ENCODE data around the gene PAQR5. TPM values are rescaled to one million over a fixed set of nuclear protein-coding genes. Genes with fewer than 3 reads are reported as not detected.
"Not testable (repeated sequence)": the region's sequence is repeated elsewhere in the genome, so short reads cannot be mapped to it uniquely, and the experiment has no call there.

The PAQR5 gene
- total RNA-seq, 1 donor from 2014 or later: 0.15 TPM

DNA sequence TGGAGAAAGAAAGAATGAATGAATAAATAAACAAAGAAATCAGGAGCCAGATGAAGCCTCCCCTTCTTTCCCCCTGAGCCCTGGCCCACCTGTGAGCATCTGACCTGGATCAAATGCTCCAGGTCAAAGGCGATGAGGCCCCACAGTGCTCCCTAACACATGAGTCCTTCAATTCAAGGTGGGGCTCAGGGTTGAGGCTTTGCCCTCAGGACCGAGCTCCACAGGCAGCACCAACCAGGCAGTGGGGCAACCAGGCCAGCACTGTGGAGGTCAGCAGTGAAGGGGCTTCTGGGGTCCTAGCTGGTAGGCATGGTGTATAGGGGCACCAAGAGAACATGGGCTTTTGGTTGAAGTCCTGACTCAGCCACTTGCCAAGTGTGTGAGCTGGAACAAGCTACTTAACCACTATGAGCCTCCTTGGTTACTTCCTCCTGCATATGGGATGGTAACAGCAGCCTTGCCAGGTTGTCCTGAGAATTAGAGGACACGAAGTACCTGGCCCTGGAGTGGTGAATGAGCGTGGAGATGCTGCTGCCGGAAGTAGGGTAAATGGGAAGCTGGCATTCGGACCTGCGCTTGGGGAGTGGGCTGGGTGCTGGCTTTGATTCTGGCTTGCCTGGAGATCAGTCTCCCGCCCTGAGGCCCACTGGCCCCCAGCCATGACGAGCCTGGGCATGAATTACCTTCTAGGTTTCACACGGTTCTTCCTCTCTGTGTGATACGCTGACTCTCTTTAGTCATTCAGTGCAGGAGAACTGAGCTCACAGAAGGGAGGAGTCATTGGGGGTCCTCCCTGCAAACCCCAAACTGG, 10.0 kb upstream of the PAQR5 start:
- DNase-seq (ENCODE audit: low spot score): no peak
- Mint-ChIP-seq H3K4me1 (ENCODE audit: unreplicated experiment) (no peaks in the 10 kb centered on the region), H3K4me3 (ENCODE audit: unreplicated experiment) (no peak overlapping the region), H3K27me3 (ENCODE audit: unreplicated experiment) (peaks cover 5% of the 10 kb centered on the region), H3K27ac (ENCODE audit: unreplicated experiment) (no peak overlapping the region), H3K36me3 (ENCODE audit: low read depth, unreplicated experiment) (no peaks in the 10 kb centered on the region), H3K9me3 (ENCODE audit: unreplicated experiment) (no peaks in the 10 kb centered on the region)
- TF ChIP-seq, protein P1, sequence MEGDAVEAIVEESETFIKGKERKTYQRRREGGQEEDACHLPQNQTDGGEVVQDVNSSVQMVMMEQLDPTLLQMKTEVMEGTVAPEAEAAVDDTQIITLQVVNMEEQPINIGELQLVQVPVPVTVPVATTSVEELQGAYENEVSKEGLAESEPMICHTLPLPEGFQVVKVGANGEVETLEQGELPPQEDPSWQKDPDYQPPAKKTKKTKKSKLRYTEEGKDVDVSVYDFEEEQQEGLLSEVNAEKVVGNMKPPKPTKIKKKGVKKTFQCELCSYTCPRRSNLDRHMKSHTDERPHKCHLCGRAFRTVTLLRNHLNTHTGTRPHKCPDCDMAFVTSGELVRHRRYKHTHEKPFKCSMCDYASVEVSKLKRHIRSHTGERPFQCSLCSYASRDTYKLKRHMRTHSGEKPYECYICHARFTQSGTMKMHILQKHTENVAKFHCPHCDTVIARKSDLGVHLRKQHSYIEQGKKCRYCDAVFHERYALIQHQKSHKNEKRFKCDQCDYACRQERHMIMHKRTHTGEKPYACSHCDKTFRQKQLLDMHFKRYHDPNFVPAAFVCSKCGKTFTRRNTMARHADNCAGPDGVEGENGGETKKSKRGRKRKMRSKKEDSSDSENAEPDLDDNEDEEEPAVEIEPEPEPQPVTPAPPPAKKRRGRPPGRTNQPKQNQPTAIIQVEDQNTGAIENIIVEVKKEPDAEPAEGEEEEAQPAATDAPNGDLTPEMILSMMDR (IDR thresholded peaks at IDR 0.05; ENCODE audit: unreplicated experiment): no peak

DNA sequence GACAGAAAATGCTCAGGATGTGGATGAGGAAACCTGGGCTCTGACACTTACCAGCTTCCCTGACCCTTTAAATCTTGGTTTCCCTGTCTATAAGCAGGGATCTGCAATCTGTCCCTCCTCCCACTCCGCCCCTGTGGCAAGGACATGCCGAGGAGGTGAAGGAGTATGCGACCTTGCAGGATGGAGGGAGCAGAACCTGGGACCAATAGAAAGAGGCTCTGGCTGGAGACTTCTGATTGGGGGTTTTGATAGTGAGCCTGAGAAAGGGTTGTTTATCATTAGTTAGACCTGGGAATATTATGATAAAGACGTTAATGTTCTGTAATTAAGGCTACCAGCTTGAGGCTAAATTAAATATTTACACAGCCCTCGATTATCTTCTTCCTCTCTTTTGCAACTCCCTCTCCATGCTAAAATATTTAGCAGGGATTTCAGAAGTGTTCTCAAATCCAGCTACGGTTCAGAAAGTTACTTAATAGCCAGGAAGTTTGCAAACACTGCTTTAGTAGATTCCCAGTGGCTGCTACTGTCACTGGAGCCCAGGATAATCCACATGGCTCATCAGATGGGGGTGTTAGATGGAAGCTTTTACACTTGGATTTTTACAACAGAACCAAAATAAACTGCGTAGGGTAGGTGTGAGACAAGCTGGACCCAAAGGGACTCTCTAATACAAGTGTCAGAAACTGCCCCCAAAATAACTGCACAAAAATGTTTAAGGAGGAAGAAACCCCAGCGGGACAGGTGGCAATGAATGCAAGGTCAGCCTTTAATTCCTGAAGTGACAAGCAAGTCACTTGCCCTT, 9.2 kb upstream of the PAQR5 start:
- Mint-ChIP-seq H3K4me3 (ENCODE audit: unreplicated experiment) (no peak overlapping the region), H3K4me1 (ENCODE audit: unreplicated experiment) (no peaks in the 10 kb centered on the region), H3K27me3 (ENCODE audit: unreplicated experiment) (peaks cover 5% of the 10 kb centered on the region), H3K9me3 (ENCODE audit: unreplicated experiment) (no peaks in the 10 kb centered on the region), H3K36me3 (ENCODE audit: low read depth, unreplicated experiment) (no peaks in the 10 kb centered on the region), H3K27ac (ENCODE audit: unreplicated experiment) (no peak overlapping the region)
- DNase-seq (ENCODE audit: low spot score): no peak
- TF ChIP-seq, protein P1 (IDR thresholded peaks at IDR 0.05; ENCODE audit: unreplicated experiment): no peak

DNA sequence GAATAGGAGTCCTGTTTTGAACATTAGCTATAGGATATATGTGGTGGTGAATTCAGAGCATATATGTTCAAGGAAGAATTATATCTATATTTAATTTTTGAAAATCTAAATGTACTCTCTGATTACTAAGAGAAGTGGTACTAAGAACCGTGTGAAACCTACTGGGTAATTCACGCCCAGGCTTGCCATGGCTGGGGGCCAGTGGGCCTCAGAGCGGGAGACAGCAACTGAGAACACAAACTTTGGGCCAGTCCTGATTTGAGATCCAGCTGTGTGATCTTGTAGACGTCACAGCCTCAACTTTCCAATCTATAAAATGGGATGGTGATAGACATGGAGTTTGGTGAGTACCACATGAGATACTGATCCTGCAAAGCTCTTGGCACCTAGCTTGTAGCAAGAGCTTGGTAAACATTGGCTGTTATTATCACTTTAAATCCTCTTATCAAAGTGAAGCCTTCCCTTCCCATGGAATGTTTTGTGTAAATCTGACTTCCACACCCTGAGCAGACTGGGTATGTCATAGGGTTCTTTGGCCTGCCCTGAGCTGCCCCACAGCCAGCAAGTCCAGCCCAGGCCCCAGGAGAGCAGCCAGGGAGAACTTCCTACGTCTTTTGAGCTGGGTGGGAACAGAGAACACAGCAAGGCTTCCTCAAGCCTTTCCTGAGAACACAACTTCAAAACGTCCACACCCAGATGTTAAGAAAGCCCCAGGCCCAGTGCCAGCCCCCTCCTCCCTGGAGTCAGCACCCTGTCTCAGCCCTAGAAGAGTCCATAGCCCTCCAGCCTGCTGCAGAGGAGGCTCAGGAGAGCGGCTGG, 8.2 kb upstream of the PAQR5 start:
- no peak overlapping the region for H3K4me3 Mint-ChIP-seq (ENCODE audit: unreplicated experiment)
- H3K27ac Mint-ChIP-seq (ENCODE audit: unreplicated experiment): no peak overlapping the region

DNA sequence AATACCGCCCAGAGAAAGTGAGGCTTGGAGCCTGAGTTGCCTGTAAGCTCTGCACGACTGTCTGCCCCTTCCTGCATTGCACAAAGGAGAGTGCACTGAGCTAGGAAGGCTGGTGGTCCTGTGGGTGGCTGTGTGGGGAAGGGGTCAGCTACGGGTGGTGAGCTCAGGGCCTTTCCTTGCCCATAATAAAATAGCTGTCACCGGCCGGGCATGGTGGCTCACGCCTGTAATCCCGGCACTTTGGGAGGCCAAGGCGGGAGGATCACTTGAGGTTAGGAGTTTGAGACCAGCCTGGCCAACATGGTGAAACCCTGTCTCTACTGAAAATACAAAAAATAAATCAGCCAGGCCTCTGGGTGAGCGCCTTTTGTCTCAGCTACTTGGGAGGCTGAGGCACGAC, 7.1 kb upstream of the PAQR5 start:
- H3K9me3 Mint-ChIP-seq (ENCODE audit: unreplicated experiment); H3K4me3 Mint-ChIP-seq (ENCODE audit: unreplicated experiment); H3K4me1 Mint-ChIP-seq (ENCODE audit: unreplicated experiment); DNase-seq (ENCODE audit: low spot score); H3K27me3 Mint-ChIP-seq (ENCODE audit: unreplicated experiment); H3K27ac Mint-ChIP-seq (ENCODE audit: unreplicated experiment); H3K36me3 Mint-ChIP-seq (ENCODE audit: low read depth, unreplicated experiment): not testable (repeated sequence)

More for the DNA sequence above, 8.2 kb upstream of the PAQR5 start:
- H3K36me3 Mint-ChIP-seq (ENCODE audit: low read depth, unreplicated experiment): no peaks in the 10 kb centered on the region
- TF ChIP-seq, protein P1 (IDR thresholded peaks at IDR 0.05; ENCODE audit: unreplicated experiment): no peak
- peaks cover 5% of the 10 kb centered on the region for H3K27me3 Mint-ChIP-seq (ENCODE audit: unreplicated experiment)
- H3K9me3 Mint-ChIP-seq (ENCODE audit: unreplicated experiment): no peaks in the 10 kb centered on the region
- no peaks in the 10 kb centered on the region for H3K4me1 Mint-ChIP-seq (ENCODE audit: unreplicated experiment)
- no peak for DNase-seq (ENCODE audit: low spot score)

DNA sequence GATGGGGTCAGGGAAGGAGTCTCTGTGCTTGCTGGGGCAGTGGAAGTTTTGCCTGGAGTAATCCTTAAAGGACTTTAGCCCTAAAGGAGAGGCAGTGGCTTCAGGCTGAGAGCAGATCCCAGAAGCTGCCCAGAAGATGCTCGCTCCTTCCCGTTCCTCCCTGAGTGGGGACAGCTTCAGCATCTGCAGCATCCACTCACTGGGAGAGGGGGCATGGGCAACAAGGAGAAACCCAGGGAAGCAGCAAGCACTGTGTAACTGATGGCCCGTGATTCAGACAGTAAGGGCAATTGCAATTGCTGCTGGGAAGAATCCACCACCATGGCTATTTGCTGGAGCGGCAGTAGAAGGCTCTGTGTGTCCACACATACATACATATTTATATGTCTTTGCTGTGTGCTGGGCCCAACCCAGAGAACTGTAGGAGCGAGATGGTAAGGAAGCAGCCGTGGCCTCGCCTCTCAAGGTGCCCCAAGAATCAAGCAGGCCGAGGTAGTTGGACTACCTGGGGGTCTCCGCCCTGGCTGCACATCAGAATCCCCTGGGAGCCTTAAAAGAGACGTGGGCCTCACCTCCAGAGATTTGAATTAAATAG, 5.8 kb upstream of the PAQR5 start:
- Mint-ChIP-seq H3K4me3 (ENCODE audit: unreplicated experiment) (no peak overlapping the region), H3K36me3 (ENCODE audit: low read depth, unreplicated experiment) (no peaks in the 10 kb centered on the region), H3K4me1 (ENCODE audit: unreplicated experiment) (no peaks in the 10 kb centered on the region), H3K27me3 (ENCODE audit: unreplicated experiment) (peaks cover 7% of the 10 kb centered on the region), H3K9me3 (ENCODE audit: unreplicated experiment) (no peaks in the 10 kb centered on the region), H3K27ac (ENCODE audit: unreplicated experiment) (no peak overlapping the region)
- DNase-seq (ENCODE audit: low spot score): no peak
- TF ChIP-seq, protein P1 (IDR thresholded peaks at IDR 0.05; ENCODE audit: unreplicated experiment): no peak

All from endothelial cell (in vitro differentiated cells).